Stimulated activated CD4-positive, alpha-beta T cell treated with anti-CD3 and anti-CD28 coated beads, Interleukin-4, amount 100 ng/mL, for 24 hours (primary cell): Measurements from ENCODE around the gene SIX1.

Experiments
- DNase-seq: peaks from one replicate; pipeline ENCODE4 v3.0.0-alpha.2; 2020

SIX1 gene

DNA sequence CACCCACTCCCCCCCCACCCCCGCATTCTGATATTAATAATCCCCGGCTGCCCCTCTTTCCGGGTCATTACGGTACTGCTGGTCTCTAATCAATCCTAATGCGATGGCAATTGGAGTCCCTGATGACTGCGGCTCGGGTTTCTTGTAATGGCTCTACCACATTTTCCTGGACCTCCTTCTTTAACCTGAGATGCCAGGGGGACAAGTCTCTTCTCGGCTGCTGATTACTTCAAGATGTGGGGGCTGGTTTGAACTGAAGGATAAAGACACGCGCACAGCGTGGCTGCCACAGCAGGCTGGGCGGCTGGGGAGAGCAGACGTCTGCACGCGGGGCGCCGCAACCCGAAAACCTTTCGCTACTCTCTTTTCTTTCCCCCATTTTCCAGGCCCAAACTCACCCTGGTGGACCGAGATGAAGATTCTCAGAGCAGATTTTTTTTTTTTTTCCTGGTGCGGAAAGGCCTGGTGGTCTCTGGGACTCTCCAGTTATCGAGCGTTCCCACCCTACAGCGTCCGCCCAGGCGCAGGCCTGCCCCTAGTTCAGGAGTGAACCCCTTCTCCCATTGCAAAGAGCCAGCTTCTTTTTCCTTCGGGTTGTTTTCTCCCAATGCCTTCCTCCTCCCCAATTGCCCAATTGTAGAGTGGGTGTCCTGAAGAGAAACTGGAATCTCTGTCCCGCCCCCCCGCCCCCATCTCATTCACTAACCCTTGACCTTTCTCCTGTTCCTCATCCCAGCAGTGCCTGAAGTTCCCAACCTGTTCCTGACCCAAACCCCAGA, 6.0 kb upstream of the SIX1 start:
- no peak for DNase-seq

DNA sequence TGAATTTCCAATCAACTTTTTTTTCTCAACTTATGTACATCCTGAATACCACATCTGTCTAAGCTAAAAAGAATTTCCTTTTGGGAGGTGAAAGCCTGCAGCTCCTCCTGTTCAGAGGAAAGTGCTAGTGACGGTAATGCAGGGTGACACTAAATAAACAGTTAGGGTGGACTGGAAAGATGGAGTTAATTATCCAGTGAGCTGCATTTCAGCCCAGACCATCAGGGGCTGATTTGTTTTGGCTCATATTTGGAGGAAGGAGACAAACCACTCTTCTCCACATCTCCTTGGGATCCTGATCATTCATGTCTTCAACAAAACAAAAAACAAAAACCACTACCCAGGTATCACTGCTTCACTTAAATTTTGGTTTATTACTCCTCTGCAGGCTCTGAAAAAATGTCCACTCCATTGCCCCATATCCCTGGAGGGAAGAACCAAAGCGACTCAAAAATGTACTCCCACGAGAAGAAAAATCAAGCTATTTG, 5.1 kb upstream of the SIX1 start:
- DNase-seq, result no peak

DNA sequence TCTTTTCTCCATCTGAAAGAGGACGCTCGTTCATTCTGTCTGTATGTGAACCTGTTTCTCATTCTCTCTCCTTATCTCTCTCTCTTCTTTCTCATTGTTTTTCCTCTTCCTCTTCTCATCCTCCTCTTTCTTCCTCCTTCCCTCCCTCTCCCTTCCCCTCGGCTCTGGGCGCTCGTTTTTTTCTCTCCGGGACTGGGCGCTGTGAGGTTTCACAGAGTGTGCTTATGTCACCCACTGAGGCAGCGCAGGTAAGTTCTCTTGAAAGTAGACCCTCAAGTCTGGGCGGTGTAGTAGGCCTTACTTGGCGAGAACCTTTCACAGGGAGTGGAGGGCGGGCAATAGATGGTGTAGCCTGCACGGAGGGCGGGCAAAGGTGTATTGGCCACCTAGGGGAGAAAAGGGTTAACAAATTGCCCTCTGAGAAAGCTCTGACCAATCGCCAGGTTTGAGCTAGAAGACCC, 4.5 kb upstream of the SIX1 start:
- DNase-seq, result no peak

DNA sequence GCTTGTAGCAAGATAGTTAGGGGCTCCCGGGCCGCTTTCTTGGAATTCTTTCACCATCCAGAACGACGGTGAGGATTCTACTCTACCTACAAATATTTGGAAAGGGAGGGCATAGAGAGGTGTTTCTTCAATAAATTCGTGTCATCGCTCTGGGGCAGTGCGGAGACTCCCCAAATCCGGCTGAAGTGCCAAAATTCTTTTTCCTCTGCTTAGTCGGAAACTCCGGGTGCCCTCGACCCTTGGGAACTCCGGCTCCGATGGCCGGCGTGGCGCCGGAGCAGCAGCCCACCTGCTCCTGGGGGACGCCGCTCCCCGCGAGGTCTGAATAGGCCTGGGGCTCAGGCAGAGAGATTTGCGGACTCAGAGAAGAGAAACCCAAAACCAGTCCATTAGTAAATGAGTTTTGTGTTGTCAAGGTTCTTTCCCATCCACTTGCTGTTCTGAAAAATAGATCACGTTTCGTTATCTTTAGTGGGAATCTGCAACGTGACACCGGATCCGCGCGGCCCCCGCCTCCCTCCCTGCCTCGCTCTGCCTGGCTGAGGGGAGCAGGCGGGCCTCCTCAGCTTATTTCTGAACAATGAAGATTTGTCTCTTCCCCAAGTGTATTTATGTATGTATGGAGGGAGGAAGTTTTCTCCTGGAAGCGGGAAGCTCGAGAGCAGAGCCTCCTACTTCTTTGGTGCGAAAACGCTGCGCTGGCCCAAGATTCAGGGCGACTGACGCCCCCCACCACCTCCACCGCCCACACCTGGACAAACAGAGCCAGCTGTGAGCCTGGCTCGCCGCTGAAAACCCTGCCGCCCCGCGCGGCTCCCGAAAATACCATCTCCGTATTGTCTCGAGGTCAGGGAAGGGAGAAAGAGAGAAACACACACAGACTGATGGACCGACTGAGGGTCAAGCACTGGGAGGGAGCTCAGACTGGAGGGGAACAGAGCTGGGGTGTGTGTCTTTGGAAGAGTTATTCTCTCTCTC, 3.7 kb upstream of the SIX1 start:
- DNase-seq, result no peak

DNA sequence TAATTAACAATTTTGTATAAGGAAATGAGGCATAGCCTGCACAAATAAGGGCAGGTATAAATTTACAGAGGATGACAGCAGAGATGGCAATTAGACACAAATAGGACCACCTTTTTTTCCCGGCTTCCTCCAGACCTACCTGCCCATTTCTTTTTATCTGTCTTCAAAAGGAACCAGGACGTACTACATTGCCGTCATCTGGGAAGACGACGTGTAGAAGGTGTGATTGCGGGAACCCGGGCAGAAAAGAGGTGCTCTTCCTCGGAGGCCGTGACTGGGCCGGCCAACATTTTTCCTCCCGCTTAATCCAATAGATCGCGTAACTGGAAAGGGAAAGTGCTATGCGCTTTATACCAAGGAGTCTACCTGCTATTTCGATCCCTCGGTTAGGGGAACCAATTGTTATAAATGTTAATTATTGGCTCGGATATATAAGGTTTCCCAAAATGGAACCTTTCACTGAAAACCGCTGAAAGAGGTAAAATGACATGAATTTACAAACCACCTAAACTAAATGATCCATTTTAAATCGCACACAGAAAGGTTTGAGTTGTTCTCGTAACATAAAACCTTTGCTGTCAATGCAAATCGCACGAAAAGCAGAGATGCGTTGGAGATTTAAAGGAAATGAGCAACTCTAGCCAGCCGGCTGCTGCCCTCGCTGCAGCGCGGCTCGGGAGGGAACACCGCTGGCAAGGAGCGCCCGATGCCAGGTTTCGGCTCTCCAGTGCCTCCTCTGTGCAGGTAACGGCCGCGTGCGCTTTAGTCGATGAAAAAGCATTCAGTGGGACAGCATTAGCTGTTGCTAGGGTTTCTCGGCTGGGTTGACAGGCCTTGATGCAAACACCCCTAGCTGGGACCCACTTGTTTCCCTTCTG, 2.8 kb upstream of the SIX1 start:
- no peak for DNase-seq

DNA sequence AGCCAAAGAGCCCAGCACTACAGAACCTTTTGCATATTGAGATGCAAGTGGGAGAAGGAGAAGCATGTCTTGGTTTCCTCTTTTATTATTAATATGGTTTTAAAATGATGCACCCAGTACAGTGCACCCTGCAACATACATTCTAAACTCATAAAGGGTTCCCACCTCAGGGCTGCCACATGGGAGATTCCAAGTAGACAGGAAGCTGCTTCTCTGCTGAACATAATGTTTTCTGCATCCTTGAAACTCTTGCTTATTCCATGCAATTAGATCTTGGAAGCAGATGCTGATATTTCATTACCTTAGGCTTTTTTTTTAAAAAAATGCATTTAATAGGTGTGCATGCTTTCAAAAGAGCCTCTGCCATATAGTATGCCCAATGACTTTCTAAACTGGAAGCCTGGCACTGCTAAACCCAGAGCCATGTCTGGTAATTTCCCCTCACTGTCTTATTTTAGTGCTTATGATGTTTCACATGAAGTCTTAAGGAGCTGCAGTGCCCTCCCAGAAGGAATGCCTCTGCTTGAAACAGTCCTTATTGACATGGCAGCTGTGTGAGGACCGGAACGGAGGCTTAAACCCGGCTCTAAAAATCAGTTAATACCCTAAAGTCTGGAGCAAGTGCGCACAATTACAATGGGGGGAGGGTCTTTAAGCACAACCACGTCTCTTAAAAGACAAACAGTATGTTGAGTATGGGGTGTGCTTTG, 2.0 kb upstream of the SIX1 start:
- DNase-seq, result no peak

DNA sequence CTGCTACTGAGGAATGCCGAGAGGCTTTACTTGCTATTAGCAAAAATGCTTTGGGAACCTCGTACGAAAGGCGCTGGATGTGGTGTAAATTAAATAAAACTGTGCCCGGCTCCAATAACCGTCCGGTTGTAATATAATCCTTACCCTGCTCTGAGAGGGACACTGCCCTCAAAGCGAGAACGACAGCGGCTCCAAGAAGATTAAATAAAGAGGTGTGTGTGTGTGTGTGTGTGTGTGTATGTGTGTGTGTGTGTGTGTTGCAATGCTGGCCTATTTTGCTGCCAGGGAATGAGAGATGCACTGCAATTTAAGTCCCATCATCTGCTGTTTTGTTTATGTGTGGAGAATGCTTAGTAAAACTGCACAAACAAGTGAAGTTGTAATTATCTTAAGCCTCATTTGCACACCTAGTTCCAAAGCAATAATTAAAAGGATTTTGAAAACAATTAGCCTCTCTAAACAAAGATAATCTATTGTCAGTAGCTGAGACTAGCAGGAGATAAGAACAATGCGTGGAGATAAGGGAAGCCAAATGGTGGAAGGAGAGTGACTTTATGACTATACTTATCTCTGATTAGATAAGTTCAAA, 1.2 kb upstream of the SIX1 start:
- no peak for DNase-seq

DNA sequence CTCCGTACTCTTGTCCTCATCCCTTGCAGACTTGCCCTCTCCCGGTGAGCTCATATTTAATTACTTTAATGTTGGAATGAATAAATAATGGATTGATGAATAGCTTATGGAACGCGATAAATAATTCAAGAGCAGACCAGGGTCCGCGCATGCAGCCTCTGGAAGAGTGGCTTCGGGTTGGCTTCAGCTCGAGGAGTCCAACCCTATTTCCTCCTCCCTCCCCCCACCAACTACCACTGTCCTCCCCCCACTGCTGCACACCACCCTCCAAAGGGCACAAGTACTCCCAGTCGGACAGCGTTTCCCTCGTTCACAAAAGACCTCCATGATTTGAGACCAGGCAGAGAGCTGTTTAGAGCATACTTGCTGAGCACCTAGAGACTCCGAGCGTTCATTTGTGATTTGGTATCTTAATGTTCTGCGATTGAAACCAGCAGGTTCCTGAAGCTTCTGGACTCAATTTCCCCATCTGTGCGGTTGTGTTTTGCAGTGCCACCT, 647 bp upstream of the SIX1 start:
- DNase-seq, result no peak

DNA sequence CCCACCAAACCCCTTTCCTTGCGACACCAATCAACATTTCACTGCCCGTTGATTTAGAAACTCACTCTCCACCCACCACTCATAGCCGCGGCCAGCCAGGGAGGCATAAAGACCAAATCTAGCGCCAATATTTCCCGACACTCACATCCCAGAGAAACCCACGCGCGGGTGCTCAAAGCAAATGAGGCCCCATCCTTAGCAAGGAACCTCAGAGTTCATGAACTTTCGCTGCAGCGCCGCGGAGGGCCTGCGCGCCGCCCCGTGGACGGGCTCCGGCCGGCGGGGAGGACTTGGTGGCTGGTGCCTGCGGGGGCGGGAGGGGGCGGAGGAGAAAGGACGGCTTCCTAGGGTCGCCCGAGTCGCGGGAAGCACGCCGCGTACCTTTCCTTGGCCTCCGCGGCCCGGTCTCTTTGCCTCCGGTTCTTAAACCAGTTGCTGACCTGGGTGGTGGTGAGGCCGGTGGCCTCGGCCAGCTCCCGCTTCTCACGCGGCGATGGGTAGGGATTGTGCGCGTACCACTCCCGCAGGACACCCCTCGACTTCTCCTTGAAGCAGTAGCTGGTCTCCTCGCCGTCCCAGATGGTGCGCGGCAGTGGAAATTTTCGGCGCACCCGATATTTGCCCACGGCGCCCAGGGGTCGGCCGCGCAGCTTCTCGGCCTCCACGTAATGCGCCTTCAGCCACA, 886 bp downstream of the SIX1 start:
- no peak for DNase-seq

DNA sequence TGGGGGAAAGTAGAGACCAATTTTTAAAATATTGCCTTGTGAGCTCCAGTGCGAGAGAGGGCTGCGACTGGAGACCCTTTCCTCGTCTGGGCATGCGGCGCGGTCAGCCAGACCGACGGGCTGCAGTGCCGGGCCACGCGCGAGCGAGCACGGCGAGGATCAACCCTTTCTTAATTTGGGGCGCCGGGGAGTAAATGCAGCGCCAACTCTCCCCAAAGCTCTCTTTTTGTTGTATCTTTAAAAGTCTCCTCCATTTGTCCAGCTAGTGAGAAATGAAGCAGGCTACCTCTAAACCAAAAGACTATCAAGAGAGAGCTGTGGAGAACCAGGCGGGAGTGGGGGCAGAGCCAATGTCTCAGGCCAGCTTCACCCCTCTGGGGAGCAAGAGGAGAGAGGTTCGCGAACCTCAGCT, 1.4 kb downstream of the SIX1 start:
- DNase-seq, result no peak

DNA sequence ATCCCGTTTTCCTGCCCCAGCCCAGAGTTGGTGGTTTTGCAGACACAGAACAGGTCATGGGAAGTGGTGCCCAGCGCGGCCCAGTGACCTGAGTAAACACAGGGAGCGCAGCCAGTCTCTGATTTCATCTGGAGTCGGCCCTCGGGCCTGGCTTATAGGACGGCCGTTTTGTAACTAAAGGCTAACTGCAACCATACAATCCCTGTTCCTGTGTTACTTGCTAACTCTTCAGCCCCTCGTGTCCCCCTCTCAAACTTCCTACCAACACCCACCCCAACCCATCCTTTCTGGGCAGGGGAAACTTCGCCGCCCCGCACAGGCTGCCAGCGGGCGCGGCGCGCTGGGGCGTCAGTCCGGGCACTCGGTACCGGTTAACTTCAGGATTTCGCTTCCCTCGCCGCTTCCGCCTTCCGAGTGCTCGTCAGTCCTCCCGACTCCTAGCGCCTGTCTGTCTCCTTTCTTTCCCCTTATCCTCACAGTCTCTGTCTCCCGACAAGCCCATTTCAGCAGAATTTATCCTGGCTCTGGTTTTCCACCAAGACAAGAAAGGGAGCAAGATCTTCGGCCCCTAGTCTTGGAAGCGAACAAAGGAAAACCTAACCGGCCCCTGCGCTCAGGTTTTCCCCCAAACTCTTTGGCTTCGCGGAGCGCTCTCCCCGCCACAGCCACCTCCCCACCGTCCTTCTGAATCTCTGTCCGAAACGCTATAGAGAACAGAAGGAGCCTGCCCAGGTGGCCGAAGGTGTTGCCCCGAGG, 2.0 kb downstream of the SIX1 start:
- no peak for DNase-seq

DNA sequence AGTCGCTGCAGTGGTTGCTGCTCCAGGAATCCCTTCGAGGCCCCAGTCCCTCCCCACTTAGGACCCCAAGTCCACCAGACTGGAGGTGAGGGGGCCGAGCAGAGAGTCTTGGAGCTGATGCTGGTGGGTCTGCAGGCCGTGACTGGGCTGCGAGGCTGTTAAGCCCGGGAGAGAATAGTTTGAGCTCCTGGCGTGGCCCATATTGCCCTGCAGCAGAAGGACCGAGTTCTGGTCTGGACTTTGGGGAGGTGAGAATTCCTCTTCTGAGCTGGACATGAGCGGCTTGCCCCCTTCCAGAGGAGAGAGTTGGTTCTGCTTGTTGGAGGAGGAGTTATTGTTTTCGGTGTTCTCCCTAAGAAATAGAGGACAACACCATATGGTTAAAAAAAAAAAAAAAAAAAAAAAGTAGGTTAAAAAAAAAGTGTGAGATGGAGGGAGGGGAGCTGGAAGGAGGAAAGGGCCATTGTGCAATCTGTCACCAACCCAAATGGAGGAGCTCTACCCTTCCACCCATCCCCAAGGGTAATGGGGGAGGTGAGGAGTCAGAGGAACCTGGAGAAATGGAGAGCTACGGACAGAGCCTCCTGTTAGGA, 3.0 kb downstream of the SIX1 start:
- no peak for DNase-seq

DNA sequence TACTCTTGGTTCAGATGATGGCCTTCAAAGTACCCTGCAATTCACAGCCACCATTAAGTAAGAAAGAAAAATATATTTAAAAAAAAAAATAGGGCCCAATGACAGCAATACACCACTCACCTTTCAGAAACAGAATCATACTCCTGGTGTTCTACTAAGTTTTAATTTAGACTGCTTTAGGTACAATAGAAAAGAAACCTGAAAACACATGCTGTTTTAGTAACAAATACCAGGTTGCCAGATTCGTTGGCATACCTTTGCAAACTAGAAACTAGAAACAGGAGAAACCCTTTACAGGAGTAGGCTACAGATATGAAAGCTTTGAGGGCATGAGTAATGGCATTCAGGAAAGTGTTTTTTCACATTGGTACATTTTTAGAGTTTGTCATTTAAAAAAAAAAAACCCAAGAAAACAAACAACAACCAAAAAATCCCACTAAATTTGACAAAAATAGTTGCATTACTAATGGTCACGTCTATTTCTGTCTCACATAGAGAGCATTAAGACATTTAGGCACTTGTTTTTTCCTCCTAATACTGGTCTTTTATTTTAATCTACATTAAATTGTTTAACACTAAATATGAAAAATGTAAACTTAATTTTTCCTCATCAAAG, 4.0 kb downstream of the SIX1 start:
- DNase-seq, result no peak

DNA sequence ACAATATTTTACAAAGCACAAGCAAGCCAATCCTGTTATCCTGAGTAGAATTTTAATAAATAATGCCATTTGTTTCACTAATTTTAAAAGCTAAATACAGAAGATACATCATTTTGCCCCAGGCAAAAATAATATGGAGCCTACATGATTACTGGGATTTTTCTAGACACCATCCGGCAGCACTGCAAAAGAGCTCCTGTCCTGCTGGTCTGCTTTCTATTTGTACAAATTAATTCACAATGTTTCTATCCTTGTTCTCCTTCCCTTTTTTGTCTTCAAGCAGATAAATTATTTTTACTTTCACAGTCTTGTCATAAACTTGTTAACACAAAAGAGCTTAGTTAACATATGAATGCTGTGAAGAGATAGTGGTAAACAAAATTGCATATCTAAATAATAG, 4.6 kb downstream of the SIX1 start:
- DNase-seq, result no peak

DNA sequence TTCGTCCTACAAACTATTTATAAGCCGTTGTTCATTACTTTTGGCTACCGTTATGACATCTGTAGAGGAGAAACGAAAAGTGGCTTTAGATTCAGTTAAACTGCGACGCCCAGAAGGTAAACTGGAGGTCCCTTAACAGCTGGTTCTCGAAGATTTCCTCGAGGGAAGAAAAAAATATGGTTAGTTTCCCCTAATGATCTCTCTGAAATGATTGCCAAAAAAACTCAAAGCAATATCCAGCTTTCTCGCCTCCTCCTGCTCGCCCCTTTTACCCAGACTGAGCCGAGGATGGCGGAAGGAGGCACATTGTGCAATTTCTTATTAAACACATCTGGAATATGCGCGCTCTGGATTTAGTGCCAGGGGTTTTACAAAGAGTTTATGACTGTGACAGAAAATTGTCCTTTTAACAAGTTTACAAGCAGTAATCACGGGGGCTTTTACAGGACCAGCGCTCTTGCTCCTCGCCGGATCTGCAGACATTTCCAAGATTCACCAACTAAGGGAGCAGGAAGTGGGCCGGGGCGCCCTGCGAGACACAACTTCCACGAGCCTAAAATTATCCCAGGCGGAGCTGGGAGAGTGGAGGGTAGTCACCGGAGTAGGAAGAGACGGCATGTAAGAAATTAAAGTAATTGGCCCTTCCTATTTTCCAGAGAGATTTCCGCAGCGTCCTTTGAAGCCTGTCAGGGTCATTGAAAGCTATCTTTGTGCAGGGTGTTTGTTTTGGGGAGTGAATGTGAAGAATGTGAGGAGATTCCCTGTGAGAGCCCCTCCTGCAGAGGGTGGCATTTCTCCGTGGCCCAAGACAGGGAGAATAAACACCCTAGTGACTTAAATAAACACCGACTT, 5.6 kb downstream of the SIX1 start:
- no peak for DNase-seq

DNA sequence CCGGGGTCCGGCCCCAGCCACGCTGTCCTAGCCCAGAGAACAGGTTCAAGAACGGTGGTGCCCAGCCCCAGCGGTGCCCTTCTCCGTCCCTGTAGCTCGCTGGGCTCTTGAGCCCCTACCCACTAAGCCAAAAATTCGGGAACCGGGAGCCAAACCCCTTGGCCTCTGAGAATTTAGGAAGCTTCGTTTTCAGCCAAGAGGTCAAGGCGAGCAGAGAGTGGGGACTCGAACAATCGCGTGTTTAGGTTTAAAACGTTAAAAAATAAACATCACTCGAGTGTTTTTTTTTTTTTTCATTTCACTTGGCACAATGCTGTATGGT, 6.2 kb downstream of the SIX1 start:
- DNase-seq, result no peak

DNA sequence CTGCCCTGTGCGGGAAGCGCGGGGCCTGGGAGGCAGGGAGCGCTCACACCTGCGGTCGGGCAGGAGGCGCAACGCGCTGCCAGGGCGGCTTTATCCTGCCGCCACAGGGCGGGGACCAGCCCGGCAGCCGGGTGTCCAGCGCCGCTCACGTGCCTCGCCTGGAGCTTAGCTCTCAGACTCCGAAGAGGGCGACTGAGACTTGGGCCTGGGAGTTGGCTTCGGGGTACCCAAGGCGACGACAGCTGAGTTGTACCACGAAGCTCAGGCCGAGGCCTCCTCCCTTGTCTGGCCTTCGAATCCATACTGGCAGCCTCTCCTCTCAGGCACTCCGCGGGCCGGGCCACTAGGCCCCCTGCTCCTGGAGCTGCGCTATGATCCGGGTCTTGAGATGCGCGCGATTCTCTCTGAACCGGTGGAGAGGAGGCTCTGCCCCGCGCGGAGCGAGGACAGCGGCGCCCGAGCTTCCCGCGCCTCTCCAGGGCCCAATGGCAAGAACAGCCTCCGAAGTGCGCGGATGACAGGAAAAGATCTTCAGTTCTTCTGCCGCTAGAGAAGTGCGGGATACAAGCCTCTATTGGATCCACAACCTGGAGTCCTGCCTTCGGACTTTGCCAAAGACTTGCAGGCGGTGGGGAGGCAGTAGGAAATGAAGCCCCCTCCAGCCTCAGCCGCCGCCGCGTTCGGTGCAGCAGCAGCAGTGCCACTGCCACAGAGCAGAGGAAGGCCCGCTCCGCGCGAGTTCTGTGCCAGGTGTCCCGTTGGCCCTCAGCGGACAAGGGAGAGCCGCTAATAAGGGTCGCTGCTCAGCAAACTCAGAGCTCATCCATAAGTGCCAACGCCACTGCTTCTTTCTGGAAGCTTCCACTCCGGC, 6.8 kb downstream of the SIX1 start:
- no peak for DNase-seq
